HG03139 (cell line): ENCODE data around the gene OAS1.
A peak's percentile ranks its signal among the peaks of the same experiment; 100 is the strongest.

Source experiments
- ATAC-seq: cut with Tn5 transposase; IDR thresholded peaks from one replicate; pipeline ENCODE4 v1.9.1; 2021; ENCODE audit not compliant: unreplicated experiment

Gene OAS1

GRCh38 chr12:112906712-112907414 lies at the start of gene OAS1:
Gene OAS1, plus strand, starts transcription at chr12:112906962. Its CDS starts 78 bp downstream, at chr12:112907040.
- peak; percentile 77 for ATAC-seq

- ATAC-seq, result no peak
Measured at GRCh38 chr12:112859291-112859690, 47.5 kb upstream of the OAS1 start.

GRCh38 chr12:112860181-112860580 lies 46.6 kb upstream of the OAS1 start:
- ATAC-seq, result no peak

DNA sequence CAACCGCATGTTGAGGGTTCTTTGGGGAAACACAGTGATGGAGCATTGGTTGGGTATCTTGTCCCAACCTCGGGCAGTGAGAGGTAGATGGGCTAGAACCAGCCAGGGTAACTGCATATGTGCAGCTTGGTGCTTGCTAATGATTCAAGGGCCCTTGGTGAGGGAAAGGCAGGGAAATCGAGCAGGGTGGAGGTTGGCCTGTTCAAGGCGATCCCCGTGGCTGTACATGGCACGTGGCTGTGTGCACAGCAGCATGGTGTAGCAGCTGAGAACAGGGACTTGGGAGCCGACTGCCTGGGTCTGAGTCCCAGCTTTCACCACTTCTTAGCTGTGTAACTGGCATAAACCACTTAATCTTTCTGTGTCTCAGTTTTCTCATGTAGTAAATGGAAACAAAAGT lies 45.5 kb upstream of the OAS1 start:
- ATAC-seq, result no peak

DNA sequence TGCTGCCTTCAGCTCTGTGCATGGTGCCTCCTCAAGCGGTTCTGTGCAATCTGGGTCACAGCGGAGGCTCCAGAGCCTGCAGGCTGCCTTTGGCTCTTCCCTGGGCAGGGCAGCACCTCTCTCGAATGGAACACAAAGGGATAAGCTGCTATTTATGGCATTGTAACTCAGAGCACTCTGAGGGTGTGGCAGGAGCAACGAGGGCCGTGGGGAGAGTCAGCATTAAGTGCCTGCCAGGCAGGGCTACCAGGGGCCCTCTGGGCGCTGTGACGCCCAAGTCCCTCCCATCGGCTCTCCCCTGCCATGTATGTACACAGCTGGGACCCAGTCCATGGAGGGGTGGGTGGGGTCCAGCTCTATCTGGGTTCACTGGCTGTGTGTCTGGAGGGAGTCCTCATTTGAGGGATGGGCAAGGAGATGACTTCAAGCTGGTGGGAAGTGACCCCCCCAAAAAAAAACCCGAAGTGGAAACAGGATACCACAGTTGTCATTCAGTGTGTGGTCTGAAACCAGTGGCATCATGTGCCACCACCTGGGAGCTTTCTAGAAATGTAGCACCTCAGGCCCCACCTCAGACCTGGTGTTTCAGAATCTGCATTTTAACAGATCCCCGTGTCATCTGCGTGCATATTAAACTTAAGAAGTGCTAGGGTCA lies 44.0 kb upstream of the OAS1 start:
- ATAC-seq, result no peak

DNA sequence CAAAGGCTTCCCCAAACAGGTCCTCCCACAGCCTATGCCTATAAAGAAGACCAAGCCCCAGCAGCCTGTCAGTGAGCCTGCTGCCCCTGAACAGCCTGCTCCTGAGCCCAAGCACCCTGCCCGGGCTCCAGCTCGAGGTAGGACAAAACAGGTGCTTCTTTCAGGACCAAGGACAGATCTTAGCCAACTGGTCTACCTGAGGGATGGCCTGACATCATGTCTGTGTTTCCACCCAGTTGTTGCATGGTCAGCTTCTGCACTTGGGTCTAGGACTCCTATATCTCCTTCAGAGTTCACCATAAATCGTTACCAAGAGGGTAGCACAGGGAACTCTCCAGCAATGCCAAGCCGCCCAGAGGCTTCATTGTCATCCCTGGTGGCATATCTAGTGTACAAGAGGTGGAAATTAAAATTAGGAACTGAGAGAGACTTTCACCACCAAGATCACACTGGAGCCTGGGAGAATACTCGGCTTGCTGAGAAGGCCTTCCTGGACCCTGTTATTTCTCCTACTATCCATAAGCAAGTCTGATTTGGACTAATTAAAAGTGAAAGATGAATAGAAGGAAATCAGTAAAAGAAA lies 38.2 kb upstream of the OAS1 start:
- ATAC-seq, result no peak

GRCh38 chr12:112869091-112869490 lies 37.7 kb upstream of the OAS1 start:
- no peak for ATAC-seq

- no peak for ATAC-seq
Measured at GRCh38 chr12:112869778-112870177, 37.0 kb upstream of the OAS1 start.

DNA sequence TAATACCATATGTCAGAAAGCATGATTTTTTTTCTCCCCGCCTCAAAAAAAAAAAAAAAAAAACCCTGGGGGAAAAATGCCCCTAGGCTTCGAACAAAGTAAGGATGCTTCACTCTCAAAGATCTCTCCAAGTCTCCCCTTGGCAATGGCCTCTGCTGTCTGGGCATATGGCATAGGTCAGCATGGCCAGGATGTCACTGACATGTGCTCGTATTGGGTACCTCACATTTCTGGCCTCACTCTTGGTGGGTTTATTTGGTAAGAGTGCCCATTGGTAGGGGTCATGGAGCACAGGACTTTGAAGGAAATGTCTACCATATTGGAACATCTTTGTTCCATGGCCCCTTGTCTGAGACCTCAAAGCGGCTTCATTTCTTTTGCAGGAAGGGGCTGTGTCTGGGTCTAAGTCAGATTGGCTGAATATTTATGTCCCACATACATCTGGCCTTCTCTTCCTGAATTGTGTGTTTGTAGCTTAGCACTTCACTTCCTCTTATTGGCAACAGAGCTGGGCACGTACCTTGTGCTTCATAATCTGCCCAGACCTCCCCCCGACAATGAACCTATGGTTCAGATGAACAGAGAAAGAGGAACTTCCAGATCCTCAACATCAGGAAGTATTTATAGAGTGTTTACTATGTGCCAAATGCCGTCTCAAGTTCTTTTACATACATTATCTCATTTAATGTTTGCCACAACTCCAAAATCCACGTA lies 36.3 kb upstream of the OAS1 start:
- ATAC-seq, result no peak

GRCh38 chr12:112875608-112876007 lies 31.2 kb upstream of the OAS1 start:
- no peak for ATAC-seq

DNA sequence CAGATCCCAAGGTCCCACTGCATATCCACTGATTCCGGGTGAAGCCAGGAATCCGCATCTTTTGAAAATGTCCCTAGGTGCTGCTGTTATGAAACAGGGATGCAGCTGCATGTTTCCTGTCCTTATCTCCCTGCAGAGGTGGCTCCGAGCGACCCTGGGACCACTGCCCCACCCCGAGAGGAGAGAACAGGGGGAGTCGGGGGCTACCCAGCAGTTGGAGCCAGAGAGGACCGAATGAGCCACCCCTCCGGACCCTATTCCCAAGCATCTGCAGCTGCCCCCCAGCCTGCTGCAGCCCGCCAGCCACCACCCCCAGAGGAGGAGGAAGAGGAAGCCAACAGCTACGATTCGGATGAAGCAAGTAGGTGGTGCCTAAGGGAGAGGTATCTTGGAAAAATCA lies 30.3 kb upstream of the OAS1 start:
- no peak for ATAC-seq

GRCh38 chr12:112877006-112877405 lies 29.8 kb upstream of the OAS1 start:
- ATAC-seq, result no peak

- ATAC-seq, result no peak
Measured at GRCh38 chr12:112878488-112878887, 28.3 kb upstream of the OAS1 start.

DNA sequence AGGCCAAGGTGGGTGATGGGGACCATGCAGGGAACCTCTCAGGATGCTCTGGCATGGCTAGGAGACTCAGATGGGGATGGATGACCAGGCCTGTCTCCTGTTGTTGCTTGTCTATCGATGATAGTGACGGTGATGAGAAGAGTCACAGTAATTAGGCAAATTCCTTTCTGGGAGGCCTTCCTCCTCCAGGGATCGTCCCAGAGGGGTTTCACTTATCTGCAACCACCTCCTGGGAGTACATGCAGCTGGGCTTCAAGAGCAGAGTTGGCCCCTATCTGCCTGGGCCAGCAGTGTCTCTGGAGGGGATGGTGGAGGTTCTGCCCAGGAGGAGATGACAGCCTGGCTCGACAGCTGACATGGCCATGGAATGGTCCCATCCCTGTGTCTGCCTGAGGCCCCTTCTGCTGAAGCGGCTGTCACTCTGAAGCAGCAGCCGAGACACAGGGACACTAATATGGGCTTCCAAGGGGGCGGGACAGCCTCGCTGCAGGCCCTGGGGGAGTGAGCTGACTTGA lies 27.5 kb upstream of the OAS1 start:
- no peak for ATAC-seq

DNA sequence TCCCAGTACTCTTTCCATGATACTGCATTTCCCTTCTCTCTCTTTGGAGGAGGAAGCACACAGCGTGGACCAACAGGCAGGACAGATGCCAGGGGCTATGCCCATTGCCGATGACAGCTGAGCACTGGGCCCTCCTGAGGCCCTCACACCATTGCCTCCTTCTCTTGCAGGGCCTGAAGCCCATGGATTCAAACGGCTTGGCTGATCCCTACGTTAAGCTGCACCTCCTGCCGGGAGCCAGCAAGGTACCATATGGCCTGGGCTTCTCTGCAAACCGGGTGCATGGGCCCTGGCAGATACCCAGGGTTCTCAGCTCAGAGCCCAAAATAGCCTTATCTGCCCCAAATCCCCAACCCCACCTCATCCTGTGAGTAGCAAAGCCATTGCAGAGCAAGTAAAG lies 25.2 kb upstream of the OAS1 start:
- ATAC-seq, result no peak

DNA sequence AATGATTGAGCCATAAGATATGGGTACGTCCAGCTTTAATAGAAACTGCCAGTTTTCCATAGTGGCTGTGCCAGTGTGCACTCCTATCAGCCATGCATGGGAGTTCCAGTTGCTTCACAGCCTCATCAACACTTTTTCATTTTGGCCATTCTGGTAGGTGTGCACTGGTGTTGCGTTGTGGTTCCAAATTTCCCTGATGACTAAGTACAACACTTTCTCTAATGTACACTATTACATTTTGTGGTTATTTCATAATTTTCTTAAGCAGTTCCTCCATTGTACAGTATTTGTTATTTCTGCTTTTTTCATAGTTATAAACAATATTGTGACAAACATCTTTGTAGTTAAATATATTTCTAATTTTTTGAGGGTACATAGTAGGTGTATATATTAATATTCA lies 21.5 kb upstream of the OAS1 start:
- ATAC-seq, result no peak

DNA sequence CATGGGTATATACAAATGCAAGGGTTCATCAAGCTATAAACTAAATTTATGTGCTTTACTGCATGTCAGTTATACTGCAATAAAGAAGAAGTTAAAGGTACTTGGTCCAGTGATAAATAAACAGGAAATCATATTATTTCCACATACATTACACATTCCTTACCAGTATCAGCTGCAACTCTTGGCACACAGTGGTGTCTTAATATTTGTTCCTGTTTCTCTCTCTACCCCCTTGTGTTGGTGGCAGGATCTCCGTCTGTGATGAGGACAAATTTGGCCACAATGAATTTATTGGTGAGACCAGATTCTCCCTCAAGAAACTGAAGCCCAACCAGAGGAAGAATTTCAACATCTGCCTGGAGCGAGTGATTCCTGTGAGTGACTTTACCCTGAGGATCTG lies 19.2 kb upstream of the OAS1 start:
- no peak for ATAC-seq

DNA sequence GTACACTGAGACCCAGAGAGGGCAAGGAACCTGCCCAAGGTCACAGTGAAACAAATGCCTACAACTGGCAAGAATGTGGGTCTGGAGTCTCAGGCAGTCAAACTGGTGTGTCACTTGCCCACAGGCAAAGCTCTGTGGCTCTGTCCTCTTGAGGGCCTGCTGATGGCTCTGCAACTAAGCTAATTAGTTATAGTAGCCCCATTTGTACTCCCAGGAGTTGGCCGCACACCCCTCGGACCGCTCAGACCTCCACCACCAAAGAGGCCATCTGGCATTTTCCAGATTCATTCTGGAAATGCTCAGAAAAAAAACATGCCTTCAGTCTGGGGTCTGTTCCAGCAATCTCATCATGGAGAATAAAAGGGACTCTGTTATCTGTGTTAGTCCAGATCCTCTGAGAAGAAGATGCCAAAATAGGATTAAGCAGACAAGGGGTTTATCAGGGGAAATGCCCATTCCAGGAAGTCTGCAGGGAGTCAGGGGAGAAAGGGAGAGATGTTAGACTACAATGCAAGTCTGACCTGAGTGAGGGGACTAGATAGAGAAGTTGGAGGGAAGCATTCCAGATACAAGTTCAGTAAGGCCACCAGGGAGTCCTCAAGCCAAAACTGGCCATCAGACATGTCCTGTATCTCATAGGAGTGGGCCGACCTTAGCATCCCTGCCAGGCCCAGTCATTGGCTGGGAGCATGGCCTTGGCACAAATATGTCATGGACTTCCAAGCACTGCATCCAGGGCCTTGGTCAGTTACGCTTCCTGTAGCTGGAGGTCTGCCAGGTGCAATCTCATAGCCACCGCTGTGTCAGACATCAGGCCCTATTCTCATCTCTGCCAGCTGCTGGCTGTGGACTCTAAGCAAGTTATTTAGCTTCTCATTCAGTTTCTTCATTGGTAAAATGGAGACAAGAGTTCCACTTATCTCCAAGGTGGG lies 15.4 kb upstream of the OAS1 start:
- ATAC-seq, result no peak

GRCh38 chr12:112892856-112893255 lies 13.9 kb upstream of the OAS1 start:
- ATAC-seq, result no peak

- no peak for ATAC-seq
Measured at GRCh38 chr12:112894128-112894527, 12.6 kb upstream of the OAS1 start.

GRCh38 chr12:112898380-112898779 lies 8.4 kb upstream of the OAS1 start:
- no peak for ATAC-seq
